Uterus (tissue), 2 donors: ENCODE data around the gene WDFY2.

Experiments used
- POLR2A ChIP-seq, 2 donors: fragments of 450-650 bp; IDR thresholded peaks; one replicate each; pipeline ENCODE4 v1.6.1; 2016; ENCODE audit warnings: antibody characterized with exemption in 2 of 2, mild to moderate bottlenecking in 1 of 2, moderate library complexity in 1 of 2
- TF ChIP-seq, protein P1 (sequence below), 4 experiments: fragments of 200-600 bp in 2 of 4; fragments of 450-650 bp in 2 of 4; sonication (generic) in 2 of 4; IDR thresholded peaks; one replicate each; pipeline ENCODE4 v1.5.1; 2016 to 2019; ENCODE audit warnings: antibody characterized with exemption in 4 of 4, mild to moderate bottlenecking in 2 of 4, moderate library complexity in 1 of 4

- TF ChIP-seq, protein P1, sequence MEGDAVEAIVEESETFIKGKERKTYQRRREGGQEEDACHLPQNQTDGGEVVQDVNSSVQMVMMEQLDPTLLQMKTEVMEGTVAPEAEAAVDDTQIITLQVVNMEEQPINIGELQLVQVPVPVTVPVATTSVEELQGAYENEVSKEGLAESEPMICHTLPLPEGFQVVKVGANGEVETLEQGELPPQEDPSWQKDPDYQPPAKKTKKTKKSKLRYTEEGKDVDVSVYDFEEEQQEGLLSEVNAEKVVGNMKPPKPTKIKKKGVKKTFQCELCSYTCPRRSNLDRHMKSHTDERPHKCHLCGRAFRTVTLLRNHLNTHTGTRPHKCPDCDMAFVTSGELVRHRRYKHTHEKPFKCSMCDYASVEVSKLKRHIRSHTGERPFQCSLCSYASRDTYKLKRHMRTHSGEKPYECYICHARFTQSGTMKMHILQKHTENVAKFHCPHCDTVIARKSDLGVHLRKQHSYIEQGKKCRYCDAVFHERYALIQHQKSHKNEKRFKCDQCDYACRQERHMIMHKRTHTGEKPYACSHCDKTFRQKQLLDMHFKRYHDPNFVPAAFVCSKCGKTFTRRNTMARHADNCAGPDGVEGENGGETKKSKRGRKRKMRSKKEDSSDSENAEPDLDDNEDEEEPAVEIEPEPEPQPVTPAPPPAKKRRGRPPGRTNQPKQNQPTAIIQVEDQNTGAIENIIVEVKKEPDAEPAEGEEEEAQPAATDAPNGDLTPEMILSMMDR (IDR thresholded peaks at IDR 0.05): no peak
- no peak for TF ChIP-seq POLR2A (IDR thresholded peaks at IDR 0.05)
These were observed 184.2 kb downstream of the WDFY2 start for GRCh38 chr13:51768378-51768921.
